ENCODE measurements around the gene GOLGA3. TPM values are rescaled to one million over a fixed set of nuclear protein-coding genes. Genes with fewer than 3 reads are reported as not detected.
"Not testable (repeated sequence)": the region's sequence is repeated elsewhere in the genome, so short reads cannot be mapped to it uniquely, and the experiment has no call there.

GOLGA3 gene
- total RNA-seq, 1 donor from 2014 or later: 110 TPM

DNA sequence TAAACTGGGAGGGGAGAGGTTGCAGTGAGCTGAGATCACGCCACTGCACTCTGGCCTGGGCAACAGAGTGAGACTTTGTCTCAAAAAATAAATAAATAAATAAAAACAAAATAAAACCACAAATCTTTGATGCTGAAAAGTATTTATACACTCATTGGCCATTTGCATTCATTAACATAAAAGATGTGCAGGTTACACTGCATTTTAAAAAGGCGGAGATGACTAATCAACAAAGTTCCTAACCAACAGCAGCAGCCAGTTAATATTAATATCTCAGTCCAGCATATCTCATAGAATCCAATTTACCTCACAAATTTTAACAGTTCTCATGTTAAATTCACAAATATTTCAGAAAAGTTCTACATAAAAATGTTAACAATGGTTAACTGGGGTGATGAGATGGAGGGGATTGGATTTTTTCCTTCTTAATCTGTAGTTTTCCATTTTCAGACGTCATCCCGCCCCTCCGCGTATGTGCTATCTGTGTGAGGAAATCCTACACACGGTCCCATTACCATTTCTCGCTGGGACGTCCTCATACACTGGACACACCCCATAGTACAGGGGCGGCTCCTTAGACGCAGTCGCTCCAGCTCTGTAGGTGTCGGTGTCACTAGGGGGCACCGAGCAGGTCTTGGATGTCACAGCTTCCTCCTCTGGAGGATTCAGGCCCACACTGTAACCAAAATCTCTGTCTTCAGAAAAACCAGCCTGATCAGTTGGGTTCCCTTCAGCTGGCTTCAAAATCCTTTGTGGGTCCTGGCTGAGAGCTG is 74.3 kb downstream of the GOLGA3 start:
- DNase-seq (ENCODE audit: extremely low read depth, low read depth, low spot score): no peak

DNA sequence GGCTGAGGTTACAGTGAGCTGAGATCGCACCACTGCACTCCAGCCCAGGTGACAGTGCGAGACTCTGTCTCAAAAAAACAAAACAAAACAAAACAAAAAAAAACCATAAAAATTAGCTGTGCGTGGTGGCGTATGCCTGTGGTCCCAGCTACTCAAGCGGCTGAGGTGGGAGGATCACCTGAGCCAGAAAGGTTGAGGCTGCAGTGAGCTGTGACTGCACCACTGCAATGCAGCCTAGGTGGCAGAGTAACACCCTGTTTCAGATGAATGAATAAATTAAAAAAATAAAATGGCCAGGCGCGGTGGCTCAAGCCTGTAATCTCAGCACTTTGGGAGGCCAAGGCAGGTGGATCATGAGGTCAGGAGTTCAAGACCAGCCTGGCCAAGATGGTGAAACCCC is 75.0 kb downstream of the GOLGA3 start:
- DNase-seq (ENCODE audit: extremely low read depth, low read depth, low spot score): not testable (repeated sequence)

DNA sequence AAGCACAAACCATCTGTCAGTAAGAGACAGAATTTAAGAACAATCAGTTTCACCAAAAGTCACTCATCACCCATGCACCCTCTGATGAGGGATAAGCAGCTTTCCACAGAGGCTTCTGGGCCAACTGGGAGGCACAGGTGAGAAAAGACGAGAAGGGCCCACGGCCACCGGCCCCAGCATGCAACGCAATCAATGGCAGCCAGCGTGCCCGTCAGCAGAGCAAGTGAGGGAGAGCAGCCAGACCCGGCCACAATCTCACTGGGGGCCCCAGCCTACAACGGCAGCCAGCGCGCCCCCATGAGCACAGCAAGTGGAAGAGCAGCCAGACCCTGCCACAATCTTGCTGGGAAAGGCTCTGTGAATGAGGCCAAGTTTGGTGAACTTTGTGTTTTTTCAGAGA is 80.3 kb downstream of the GOLGA3 start:
- DNase-seq (ENCODE audit: extremely low read depth, low read depth, low spot score): no peak

DNA sequence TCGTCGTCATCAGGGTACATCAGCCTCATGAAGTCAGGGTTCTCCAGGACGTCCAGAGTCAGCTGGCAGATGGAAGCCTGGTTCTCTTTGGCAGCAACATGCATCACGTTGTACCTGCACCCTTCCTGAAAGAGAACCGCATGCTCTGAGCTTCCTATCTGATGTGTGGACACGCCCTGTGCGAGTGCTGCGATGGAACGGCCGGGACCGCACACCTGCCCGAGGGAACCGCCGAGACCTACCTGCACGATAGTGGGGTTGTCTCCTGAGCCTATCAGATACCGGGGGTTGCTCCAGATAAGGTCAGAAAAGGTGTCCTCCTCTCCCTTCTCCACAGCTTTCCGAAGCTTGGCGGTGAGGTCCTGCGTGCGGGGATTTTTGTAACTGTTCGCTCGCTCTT is 80.8 kb downstream of the GOLGA3 start:
- no peak for DNase-seq (ENCODE audit: extremely low read depth, low read depth, low spot score)

DNA sequence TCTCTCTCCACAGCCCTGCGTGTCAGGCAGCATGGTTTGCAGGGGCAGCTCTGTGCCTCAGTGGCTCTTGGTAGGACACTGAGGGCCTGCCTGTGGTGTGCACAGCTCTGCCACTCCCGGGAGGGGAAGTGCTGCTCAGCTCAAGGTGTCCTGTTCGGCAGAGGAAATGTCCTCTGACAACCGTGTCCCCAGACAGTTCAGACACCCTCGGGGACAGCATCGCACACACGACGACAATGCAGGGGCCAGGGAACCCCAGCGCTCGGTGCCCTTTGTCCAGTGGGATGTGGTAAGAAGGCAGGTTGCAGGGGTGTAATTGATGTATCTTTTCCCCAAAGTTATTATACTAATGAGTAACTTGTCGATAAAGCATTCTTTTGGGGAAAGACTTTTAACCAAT is 81.3 kb downstream of the GOLGA3 start:
- no peak for DNase-seq (ENCODE audit: extremely low read depth, low read depth, low spot score)

DNA sequence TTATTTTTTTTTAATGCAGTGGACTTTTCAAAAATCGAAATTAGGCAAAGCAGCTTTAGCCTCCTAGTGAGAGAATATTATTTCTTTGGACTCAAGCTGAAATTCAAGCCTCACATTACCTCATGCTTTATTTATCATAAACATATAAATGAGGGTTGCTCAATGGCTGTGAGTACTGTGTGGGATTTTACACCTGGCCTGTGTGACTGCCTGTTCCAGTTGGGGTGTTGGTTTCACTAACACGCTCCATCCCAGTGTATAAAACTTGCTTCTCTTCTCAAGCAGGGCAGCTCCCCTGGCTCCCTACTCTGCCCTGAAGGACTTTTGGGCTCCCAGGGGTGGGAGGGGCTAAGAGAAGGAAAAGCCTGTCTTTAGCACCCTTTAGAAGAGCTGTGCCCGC is 82.1 kb downstream of the GOLGA3 start:
- no peak for DNase-seq (ENCODE audit: extremely low read depth, low read depth, low spot score)

DNA sequence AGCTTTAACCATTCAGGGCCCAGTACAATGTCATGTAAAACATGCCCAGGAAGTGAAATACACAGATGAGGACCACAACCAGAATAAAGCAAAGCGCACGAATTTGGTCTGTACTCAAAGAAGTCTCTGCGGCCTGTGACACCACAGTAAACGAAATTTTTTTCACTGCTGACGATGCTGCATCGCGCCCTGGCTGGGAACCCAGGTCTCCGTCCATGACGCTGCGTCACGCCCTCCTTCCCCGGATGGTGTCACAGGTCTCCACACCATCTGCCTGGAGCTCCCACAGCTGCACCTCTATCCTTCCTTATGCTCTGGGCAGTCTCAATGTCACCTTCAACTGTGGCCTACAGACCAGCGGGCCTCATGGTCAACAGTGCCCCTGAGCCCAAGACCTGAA is 84.8 kb downstream of the GOLGA3 start:
- DNase-seq (ENCODE audit: extremely low read depth, low read depth, low spot score): no peak

DNA sequence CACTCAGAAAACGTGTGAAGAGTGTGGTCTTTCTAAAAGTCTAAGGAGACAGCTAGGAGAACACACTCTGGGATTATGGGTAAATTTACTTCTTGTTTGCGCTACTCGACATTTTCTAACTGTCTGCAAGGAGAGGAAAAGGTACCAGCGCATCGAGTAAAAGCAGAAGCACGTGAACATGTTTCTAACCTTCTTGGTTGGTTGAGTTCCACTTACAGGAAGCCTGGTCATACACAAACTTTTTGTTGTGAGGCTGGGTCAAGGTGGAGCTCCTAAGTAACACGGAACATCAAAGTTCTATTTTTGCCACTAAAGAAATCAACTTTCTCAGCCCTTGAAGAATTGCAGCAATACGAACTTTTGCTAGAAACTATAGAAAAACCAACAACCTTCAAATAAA is 87.0 kb downstream of the GOLGA3 start:
- no peak for DNase-seq (ENCODE audit: extremely low read depth, low read depth, low spot score)

DNA sequence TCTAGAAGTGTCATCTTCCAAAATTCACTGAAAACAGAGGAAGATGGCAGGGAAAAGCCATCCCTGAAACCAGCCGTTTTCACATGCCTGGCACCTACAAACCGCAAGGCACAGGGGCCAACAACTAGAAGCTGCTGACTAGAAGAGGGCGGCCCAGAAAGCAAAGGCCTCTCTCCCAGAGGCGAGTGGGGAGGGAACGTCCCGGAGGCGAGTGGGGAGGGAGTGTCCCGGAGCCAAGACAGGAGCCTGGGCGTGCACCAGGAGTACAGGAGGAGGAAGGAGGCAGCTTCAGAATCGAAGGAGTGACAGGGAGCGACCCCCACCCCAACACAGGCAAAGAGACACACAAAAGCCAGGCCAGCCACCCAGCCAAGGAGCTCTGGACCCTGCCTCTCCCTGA is 88.0 kb downstream of the GOLGA3 start:
- no peak for DNase-seq (ENCODE audit: extremely low read depth, low read depth, low spot score)

DNA sequence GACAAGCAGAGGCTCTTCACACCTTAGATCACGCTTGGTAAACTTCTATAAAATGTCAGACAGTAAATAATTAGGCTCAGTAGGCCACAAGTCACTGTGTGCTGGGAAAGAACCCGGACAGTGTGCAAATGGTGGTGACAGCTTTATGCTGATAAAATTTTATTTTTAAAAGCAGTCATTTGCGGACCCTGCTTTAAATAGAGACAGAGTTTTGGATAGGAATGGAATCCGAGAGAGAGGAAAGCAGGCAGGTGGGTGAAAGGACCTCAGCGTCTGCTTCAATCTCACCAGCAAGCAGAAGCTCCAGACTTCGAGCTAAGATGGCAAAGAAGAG is 88.4 kb downstream of the GOLGA3 start:
- no peak for DNase-seq (ENCODE audit: extremely low read depth, low read depth, low spot score)

DNA sequence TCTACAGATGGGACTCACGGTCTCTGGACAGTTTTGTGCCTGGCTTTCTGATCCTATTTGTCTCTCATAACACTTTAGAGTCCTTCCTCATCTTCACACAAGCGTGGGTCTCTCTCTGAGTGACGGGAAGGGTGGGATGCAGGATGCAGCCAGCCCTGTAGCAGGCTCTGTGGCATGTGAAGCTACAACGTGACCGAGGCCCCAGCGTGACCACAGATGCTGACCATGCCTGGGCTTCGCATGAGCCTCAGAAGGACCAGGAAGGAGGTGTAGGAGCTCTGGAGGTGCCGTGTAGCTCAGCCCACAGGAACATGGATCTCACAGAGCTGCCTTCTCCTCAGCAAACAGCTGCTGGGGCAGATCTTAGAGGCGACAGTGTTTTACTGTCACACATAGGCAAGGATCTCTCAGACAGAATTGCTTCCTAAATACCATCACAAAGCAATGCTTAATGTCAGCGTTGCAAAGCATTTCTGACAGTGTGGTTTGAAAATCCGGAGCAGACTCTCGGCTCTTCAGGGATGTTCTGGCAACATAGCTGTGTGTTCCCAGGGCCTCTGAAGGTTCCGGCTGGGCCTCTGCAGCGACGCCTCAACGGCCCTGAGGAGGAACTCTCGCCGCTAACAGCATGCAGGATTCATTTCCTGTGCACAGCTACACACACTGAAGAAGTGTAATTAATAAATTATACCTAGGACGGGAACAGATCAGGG is 88.9 kb downstream of the GOLGA3 start:
- no peak for DNase-seq (ENCODE audit: extremely low read depth, low read depth, low spot score)

DNA sequence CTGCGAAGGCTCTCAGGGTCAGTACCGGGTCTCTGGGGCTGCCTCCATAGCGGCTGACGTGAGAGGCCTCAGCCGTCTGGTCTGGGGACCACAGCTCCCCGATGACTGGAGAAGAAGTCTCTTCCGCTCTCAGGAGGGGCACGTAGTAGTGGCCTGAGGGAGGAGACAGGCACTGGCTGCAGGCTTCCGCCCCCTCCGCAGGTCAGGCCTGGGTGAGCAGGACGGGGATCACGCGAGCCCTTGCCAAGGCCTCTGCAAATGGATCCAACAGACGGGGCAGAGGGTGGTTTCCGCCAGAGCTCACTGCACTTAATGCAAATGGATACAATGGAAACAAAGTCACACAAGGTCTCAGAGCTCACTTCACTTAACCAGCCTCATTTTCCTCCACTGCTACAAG is 91.8 kb downstream of the GOLGA3 start:
- no peak for DNase-seq (ENCODE audit: extremely low read depth, low read depth, low spot score)

DNA sequence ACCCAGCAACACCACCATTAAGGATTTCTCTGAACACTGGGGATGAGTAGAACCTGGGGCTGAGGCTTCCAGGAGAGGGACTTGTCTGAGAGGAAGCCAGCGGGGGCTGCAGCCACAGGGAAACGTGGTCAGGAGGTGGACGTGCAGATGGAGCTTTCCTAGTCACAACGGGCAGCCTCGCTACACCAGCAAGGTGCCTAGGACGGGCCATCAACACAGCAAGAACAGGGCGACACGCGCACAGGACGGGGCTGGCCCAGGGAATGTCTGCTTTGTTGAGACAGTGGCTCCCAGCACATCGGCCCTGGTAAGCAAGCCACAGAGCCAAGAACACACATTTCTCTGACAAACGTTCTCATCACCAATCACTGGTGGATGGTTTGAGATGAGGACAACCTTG is 92.3 kb downstream of the GOLGA3 start:
- no peak for DNase-seq (ENCODE audit: extremely low read depth, low read depth, low spot score)

DNA sequence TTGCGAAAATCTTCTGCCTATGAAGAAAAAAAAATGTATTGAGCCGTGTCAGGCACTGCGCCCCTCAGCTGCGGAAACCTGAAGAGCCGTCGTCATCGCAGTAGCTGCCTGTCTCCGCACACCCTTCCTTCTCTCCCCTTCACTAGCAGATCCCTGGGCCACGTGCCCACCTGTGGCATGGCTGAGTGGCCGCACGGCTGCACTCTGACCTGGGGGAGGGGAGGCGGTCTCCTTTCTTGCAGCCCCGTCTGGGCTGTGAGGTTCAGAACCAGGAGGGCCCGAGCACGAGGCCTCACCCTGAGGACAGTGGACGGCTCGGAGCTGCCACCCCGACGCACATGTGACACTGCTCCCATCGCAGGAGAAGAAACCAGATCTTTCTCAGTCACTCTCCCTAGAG is 93.2 kb downstream of the GOLGA3 start:
- no peak for DNase-seq (ENCODE audit: extremely low read depth, low read depth, low spot score)

DNA sequence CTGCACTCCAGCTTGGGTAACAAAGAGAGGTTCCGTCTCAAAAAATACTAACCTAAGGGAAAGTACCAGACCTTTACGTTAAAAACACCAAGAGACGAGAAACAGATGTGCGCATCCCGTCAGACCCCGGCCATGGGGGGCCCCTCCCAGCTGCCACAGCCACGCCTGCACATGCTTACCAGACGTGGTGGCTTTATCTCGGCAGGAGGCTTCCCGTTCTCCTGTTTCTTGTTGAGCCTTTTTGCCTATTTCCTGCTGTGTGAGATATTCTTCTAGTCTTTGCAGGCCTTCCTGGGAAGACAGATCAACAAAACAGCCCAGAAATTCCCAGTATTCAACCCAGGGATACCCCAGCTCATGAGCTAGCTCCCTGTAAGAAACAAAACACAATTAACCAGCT is 94.5 kb downstream of the GOLGA3 start:
- no peak for DNase-seq (ENCODE audit: extremely low read depth, low read depth, low spot score)

DNA sequence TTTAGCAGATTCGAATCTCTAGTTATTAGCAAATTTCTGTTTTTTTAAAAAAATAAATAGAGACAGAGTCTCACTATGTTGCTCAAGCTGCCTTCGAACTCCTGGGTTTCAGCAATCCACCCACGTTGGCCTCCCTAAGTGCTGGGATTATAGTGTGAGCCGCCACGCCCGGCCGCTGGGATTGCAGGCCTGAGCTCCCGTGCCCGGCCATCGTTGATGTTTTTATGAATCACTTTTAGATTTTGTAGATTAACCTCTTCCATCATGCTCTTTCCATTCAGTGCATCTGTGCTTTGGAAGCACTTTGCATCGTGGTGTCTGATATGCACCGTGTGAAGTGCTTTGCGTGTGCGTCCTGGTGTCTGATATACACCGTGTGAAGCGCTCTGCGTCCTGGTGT is 97.1 kb downstream of the GOLGA3 start:
- DNase-seq (ENCODE audit: extremely low read depth, low read depth, low spot score): no peak

DNA sequence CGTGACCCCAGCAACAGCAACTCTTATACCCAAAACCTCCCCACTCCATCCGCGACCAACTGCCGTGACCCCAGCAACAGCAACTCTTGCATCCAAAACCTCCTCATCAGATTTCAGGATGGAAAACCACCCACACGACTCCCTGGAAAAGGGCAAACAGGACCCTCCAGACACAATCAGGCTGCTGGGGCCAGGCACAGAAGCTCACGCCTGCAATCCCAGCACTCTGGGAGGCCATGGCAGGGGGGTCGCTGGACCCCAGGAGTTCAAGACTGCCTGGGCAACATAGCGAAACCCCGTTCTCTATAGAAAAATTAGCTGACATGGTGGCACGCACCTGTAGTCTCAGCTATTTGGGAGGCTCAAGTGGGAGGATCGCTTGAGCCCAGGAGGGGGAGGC is 98.3 kb downstream of the GOLGA3 start:
- no peak for DNase-seq (ENCODE audit: extremely low read depth, low read depth, low spot score)

DNA sequence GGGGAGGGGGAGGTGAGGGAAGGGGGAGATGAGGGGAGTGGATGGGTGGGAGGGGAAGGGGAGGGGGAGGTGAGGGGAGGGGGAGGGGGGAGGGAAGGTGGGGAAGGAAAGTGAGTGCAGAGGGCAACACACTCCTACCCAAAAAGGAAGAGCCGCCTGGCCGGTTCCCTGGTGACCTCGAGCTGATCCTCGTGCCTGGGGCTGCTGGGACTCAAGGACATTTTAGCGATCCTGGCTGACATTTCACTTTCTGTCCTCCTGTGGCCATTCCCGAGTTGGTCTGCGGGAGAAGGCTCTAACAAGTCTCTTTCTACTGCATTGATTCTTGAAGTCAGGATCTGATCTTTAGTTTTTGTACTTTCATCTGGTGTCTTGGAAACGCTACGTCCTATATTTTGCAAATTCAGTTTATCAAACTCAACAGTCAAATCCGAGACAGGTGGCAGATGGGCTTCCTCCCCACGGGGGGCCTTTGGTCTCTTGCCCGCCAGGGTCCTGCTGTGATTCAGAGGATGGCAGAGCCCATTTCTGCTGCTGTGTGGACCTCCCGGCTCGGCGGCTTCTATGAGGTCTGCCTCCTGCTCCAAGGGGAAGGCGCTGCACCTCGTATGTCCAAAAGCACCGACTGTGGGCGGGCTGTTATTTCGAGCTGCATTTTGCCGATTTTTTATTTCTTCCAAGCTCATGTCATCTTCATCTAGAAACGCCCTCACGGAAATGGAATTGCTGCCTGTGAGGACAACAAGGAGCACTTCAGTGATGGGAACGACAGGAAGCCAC is 98.9 kb downstream of the GOLGA3 start:
- DNase-seq (ENCODE audit: extremely low read depth, low read depth, low spot score): no peak

DNA sequence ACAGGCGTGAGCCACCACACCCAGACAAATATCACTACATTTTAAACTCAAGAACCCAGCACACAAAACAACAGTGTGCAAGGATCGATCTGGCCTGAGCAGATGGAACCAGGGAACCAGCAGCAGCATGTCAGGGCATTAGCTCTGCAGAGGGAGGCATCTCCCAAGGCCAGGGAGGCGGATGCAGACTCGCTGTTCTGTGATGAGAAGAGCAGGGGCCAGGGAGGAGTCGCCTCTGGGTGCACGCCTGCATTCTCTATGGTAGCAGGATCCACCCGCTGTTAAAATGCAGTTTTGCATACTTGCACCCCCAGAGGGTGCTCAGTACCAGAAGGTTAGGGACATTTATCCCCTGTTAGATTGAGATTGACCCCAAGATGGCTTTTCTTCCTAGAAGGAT is 100.2 kb downstream of the GOLGA3 start:
- no peak for DNase-seq (ENCODE audit: extremely low read depth, low read depth, low spot score)

DNA sequence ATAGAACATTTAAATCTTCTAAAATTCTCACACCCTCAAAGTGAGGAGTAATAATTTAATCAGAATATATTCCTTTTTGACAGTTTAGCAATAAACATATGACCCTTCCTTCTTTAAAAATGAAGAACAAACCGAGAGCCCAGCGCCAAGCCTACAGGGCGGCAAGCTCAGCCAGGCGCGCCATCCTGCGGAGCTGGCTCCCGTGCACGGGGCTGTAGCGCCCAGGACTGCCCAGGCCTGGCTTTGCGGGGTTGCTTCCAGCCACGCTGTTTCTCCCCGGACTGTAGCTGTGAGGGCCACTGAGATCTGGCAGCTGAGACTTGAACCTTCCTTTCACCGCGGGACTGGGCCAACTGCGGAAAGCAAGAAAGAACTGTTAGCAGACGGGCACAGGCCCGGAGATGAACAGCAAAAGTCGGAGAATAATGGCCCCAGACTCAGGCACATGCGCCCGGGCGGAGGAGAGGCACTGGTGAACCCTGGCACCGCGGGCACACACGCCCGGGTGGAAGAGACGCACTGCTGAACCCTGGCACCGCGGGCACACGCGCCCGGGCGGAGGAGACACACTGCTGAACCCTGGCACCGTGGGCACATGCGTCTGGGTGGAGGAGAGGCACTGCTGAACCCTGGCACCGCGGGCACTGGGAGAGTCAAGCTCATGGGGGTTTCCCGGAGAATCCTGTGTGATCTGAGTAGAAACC is 101.4 kb downstream of the GOLGA3 start:
- no peak for DNase-seq (ENCODE audit: extremely low read depth, low read depth, low spot score)

DNA sequence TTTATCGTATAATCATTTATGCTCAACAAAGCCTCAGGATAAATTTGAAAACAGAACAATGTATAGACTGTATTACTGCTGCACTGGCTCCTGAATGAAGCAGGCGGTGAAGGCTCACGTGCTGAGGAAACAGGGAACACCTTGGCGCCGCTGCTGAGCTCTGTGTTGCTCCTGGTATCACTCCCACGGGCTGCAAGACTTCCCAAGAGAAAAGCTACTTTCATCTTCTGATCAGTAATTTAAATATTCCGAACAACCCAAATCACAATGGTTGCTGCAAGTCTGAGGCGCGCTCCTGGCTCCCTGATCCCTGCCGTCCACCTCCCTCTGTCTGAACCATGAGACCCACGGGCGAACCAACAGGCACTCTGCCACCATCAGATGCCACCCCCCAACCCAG is 102.3 kb downstream of the GOLGA3 start:
- DNase-seq (ENCODE audit: extremely low read depth, low read depth, low spot score): no peak
